ENCODE measurements around the gene FOXA2.
A peak's percentile ranks its signal among the peaks of the same experiment; 100 is the strongest.

GRCh38 chr20:22582386-22582963, 1.9 kb downstream of the FOXA2 start:
- no peak for TF ChIP-seq CTCF (IDR thresholded peaks at IDR 0.05; ENCODE audit: extremely low read depth in 1 of 2, insufficient read depth in 1 of 2, low read depth in 1 of 2, low read length in 2 of 2)
- TF ChIP-seq MAX (IDR thresholded peaks at IDR 0.05; ENCODE audit: insufficient read depth, insufficient read length), result no peak
- TF ChIP-seq POLR2A (IDR thresholded peaks at IDR 0.05; ENCODE audit: low read depth, low read length), result no peak
- TF ChIP-seq FOS (IDR thresholded peaks at IDR 0.05; ENCODE audit: borderline replicate concordance, insufficient read depth, low read length), result no peak
- peak; percentile 92 for TF ChIP-seq EZH2 (IDR thresholded peaks at IDR 0.05; ENCODE audit: borderline replicate concordance, low read depth, low read length, severe bottlenecking)
- TF ChIP-seq POLR2AphosphoS5 (IDR thresholded peaks at IDR 0.05; ENCODE audit: insufficient read depth, low read depth, low read length), result no peak
